Esophagus muscularis mucosa (tissue), 3 donors: ENCODE data around the gene PROS1.

ENCODE experiments used
- CTCF ChIP-seq, 3 experiments: fragments of 200-600 bp in 2 of 3; fragments of 450-650 bp in 1 of 3; sonication (generic) in 2 of 3; IDR thresholded peaks; one replicate each; pipeline ENCODE4 v1.5.1; 2017 to 2019; ENCODE audit warnings: antibody characterized with exemption in 3 of 3, mild to moderate bottlenecking in 2 of 3, moderate library complexity in 1 of 3
- POLR2A ChIP-seq: fragments of 450-650 bp; IDR thresholded peaks from one replicate; pipeline ENCODE4 v1.6.1; 2017; ENCODE audit warnings: antibody characterized with exemption, moderate library complexity, mild to moderate bottlenecking, low read depth
- POLR2AphosphoS5 ChIP-seq, 2 donors: sonication (generic); formaldehyde crosslinking; IDR thresholded peaks; one replicate each; pipeline ENCODE4 v1.6.1; 2017; ENCODE audit warnings: antibody characterized with exemption in 2 of 2

GRCh38 chr3:93989241-93989640 lies 15.5 kb upstream of the PROS1 start:
- no peak for TF ChIP-seq POLR2A
- no peak for TF ChIP-seq CTCF (IDR thresholded peaks at IDR 0.05)
- TF ChIP-seq POLR2AphosphoS5 (IDR thresholded peaks at IDR 0.05) = no peak
